HCT116 (cell line): ENCODE measurements around the gene TRAIP. TPM values are rescaled to one million over a fixed set of nuclear protein-coding genes. Genes with fewer than 3 reads are reported as not detected.

Experiments
- ATAC-seq: fragments of 200-7000 bp; cut with Tn5 transposase; 2 replicates; pipeline ENCODE4 v1.9.1; 2020; ENCODE audit warnings: mild to moderate bottlenecking, moderate library complexity
- BruUV-seq: library from RNA; stranded (reverse); fragments of 400-500 nt; replicated peaks from 2 replicates; lab custom pipeline; 2021; lab: Mats Ljungman, UMichigan
- CTCF ChIA-PET: fragments of 300-600 bp; sonication (Branson Sonifier 250); formaldehyde crosslinking; loops from one replicate; lab custom pipeline; 2021; ENCODE audit warnings: antibody characterized with exemption; lab: Charles Lee
- POLR2A ChIA-PET: fragments of 300-600, 350-600 bp; sonication (Branson Sonifier 250); formaldehyde crosslinking; loops from one replicate; lab custom pipeline; 2021; ENCODE audit warnings: antibody characterized with exemption; lab: Charles Lee
- RAD21 ChIA-PET, 2 experiments: fragments of 300-600 bp; sonication (Branson Sonifier 250); formaldehyde crosslinking; loops; one replicate each; lab custom pipeline; 2023; ENCODE audit warnings: low total read pairs in 2 of 2; ENCODE audit not compliant: uncharacterized antibody in 2 of 2, unreplicated experiment in 2 of 2, low non-redundant PET in 1 of 2; lab: Charles Lee
- DNase-seq: peaks from one replicate; pipeline ENCODE4 v3.0.0-alpha.2; 2010; ENCODE audit warnings: low read depth, low spot score
- H2AFZ ChIP-seq: fragments of 200-600 bp; shearing (Covaris generic), sonication (generic); 2 replicates; pipeline ENCODE4 v1.6.1; 2017; ENCODE audit warnings: low read depth, mixed run types, mixed read lengths, antibody characterized with exemption, low read length; ENCODE audit not compliant: poor library complexity, severe bottlenecking
- H3K27ac ChIP-seq: 2 replicates; pipeline ENCODE4 v1.5.1; 2012; ENCODE audit warnings: low read depth, low read length
- H3K27me3 ChIP-seq: fragments of 200-600 bp; sonication (generic); 2 replicates; pipeline ENCODE4 v1.6.1; 2016; ENCODE audit warnings: mixed run types, low read length, mixed read lengths; ENCODE audit not compliant: insufficient read depth
- H3K36me3 ChIP-seq, 2 experiments: fragments of 200-500 bp in 1 of 2; fragments of 200-600 bp in 1 of 2; sonication (Bioruptor generic) in 1 of 2; sonication (generic) in 1 of 2; 2 replicates each; pipeline versions ENCODE4 v1.5.1 to v1.6.1; 2014 to 2016; ENCODE audit warnings: low read length in 2 of 2, inconsistent platforms in 1 of 2, mixed read lengths in 1 of 2, mixed run types in 1 of 2; ENCODE audit not compliant: insufficient read depth in 2 of 2, control insufficient read depth in 1 of 2
- H3K4me1 ChIP-seq, 2 experiments: fragments of 200-600 bp in 1 of 2; sonication (generic) in 1 of 2; 2 replicates each; pipeline versions ENCODE4 v1.5.1 to v1.6.1; 2012 to 2017; ENCODE audit warnings: low read length in 2 of 2, inconsistent platforms in 1 of 2, mild to moderate bottlenecking in 1 of 2, mixed read lengths in 1 of 2, mixed run types in 1 of 2, moderate library complexity in 1 of 2; ENCODE audit not compliant: insufficient read depth in 2 of 2, control insufficient read depth in 1 of 2
- H3K4me2 ChIP-seq: fragments of 200-600 bp; sonication (generic); 2 replicates; pipeline ENCODE4 v1.6.1; 2017; ENCODE audit warnings: mixed run types, low read length, mixed read lengths
- H3K4me3 ChIP-seq, 2 experiments: fragments of 200-600 bp in 1 of 2; sonication (generic) in 1 of 2; replicated peaks in 1 of 2; 2 replicates each; pipeline ENCODE4 v1.5.1; 2011 to 2016; ENCODE audit warnings: low read length in 2 of 2, control low read depth in 1 of 2, low read depth in 1 of 2, mild to moderate bottlenecking in 1 of 2, mixed read lengths in 1 of 2, mixed run types in 1 of 2
- H3K79me2 ChIP-seq: fragments of 200-600 bp; sonication (generic); 2 replicates; pipeline ENCODE4 v1.6.1; 2017; ENCODE audit warnings: mild to moderate bottlenecking, mixed run types, low read length, moderate library complexity, mixed read lengths; ENCODE audit not compliant: insufficient read depth
- H3K9ac ChIP-seq: fragments of 200-600 bp; sonication (generic); 2 replicates; pipeline ENCODE4 v1.6.1; 2016; ENCODE audit warnings: low read length, mixed read lengths
- H3K9me2 ChIP-seq: fragments of 200-600 bp; sonication (generic), shearing (Covaris generic); 2 replicates; pipeline ENCODE4 v1.6.1; 2017; ENCODE audit warnings: mixed run types, mild to moderate bottlenecking, moderate library complexity; ENCODE audit not compliant: insufficient read depth
- H3K9me3 ChIP-seq, 2 experiments: fragments of 200-500 bp in 1 of 2; fragments of 200-600 bp in 1 of 2; sonication (Bioruptor generic) in 1 of 2; sonication (generic) in 1 of 2; 2 replicates each; pipeline ENCODE4 v1.6.1; 2014 to 2017; ENCODE audit warnings: low read length in 2 of 2, mixed read lengths in 2 of 2, inconsistent platforms in 1 of 2, low read depth in 1 of 2, mild to moderate bottlenecking in 1 of 2, mixed run types in 1 of 2, moderate library complexity in 1 of 2; ENCODE audit not compliant: control insufficient read depth in 1 of 2, insufficient read depth in 1 of 2
- H4K20me1 ChIP-seq: fragments of 200-600 bp; sonication (generic), shearing (Covaris generic); 2 replicates; pipeline ENCODE4 v1.6.1; 2017; ENCODE audit warnings: mixed run types, mild to moderate bottlenecking, moderate library complexity; ENCODE audit not compliant: insufficient read depth
- CEBPB ChIP-seq: IDR thresholded peaks from 2 replicates; pipeline ENCODE4 v1.6.1; 2012; ENCODE audit warnings: low read depth
- EGR1 ChIP-seq: IDR thresholded peaks from 2 replicates; pipeline ENCODE4 v1.6.1; 2012; ENCODE audit warnings: low read depth
- ELF1 ChIP-seq: IDR thresholded peaks from 2 replicates; pipeline ENCODE4 v1.6.1; 2012; ENCODE audit warnings: low read depth, borderline replicate concordance
- EZH2 ChIP-seq: fragments of 200-600 bp; sonication (generic); IDR thresholded peaks from 2 replicates; pipeline ENCODE4 v1.6.1; 2017; ENCODE audit warnings: antibody characterized with exemption, mixed run types
- RAD21 ChIP-seq: IDR thresholded peaks from 2 replicates; pipeline ENCODE4 v1.6.1; 2012; ENCODE audit warnings: low read depth, mild to moderate bottlenecking
- TCF7L2 ChIP-seq: IDR thresholded peaks from 2 replicates; pipeline ENCODE4 v1.7.0; 2011; ENCODE audit warnings: borderline replicate concordance, inconsistent platforms; ENCODE audit not compliant: insufficient read depth, insufficient read length; ENCODE audit errors: extremely low read depth
- YY1 ChIP-seq: IDR thresholded peaks from 2 replicates; pipeline ENCODE4 v1.6.1; 2011; ENCODE audit warnings: low read length, low read depth, moderate library complexity, mild to moderate bottlenecking; ENCODE audit not compliant: insufficient replicate concordance; ENCODE audit errors: extremely low read depth
- ZBTB33 ChIP-seq: IDR thresholded peaks from 2 replicates; pipeline ENCODE4 v1.6.1; 2011; ENCODE audit warnings: mild to moderate bottlenecking, low read length, moderate library complexity; ENCODE audit not compliant: insufficient replicate concordance; ENCODE audit errors: extremely low read depth
- intact Hi-C: fragments of 100-400 bp; cut with micrococcal nuclease; formaldehyde crosslinking; loops from 2 replicates; pipeline ENCODE4 v1.10.0; 2022
- total RNA-seq: library from RNA; stranded (reverse); gene quantifications from one replicate; pipeline ENCODE4 v1.2.1, GENCODE V29; 2021; ENCODE audit not compliant: unreplicated experiment
- TF ChIP-seq, protein P1 (sequence below): IDR thresholded peaks from 2 replicates; pipeline ENCODE4 v1.6.1; 2012
- TF ChIP-seq, protein P2 (sequence below): IDR thresholded peaks from 2 replicates; pipeline ENCODE4 v1.6.1; 2012

Gene TRAIP
- total RNA-seq, 1 experiment from 2014 or later = 25.5 TPM

DNA sequence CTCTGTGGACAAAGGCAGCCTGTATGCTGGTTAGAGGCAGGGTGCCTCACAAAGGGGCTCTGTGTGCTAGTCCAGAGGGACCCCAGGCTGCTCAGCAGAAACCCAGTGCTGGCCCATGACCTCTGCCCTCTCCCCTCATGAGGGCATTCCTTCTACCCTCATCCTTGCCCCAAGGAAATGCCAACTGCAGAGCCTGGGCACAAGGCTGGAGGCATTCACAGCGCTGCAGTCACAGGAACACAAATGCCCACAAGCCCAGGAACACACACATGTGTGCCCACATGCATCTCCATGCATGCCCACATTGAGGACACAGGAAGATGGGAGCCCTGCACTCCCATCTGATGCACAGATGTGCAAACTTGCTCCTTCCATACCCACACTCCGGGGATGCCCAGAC, 49.5 kb downstream of the TRAIP start:
- H3K79me2 ChIP-seq = no peaks in the 10 kb centered on the region
- no peak for ATAC-seq
- no peaks in the 10 kb centered on the region for H4K20me1 ChIP-seq
- H3K9ac ChIP-seq = no peak overlapping the region
- intact Hi-C loops = no loop called here
- POLR2A ChIA-PET = no interaction called here
- no peak overlapping the region for H3K4me2 ChIP-seq
- no peak overlapping the region for H3K27ac ChIP-seq
- RAD21 ChIA-PET = no interaction called here
- TF ChIP-seq ELF1 (no peak), ZBTB33 (no peak), YY1 (no peak), EZH2 (no peak), CEBPB (no peak), RAD21 (no peak), EGR1 (no peak), TCF7L2 (no peak)
- TF ChIP-seq, protein P1, sequence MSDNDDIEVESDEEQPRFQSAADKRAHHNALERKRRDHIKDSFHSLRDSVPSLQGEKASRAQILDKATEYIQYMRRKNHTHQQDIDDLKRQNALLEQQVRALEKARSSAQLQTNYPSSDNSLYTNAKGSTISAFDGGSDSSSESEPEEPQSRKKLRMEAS = no peak
- TF ChIP-seq, protein P2, sequence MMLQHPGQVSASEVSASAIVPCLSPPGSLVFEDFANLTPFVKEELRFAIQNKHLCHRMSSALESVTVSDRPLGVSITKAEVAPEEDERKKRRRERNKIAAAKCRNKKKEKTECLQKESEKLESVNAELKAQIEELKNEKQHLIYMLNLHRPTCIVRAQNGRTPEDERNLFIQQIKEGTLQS = no peak
- no peak for DNase-seq
- no peaks in the 10 kb centered on the region for H3K27me3 ChIP-seq
- BruUV-seq = no TSS peak
- no peaks in the 10 kb centered on the region for H3K36me3 ChIP-seq
- H2AFZ ChIP-seq = no peak overlapping the region
- H3K4me1 ChIP-seq = peaks cover 2 to 16% of the 10 kb centered on the region in 2 experiments; a peak in 2 of 4 replicates
- CTCF ChIA-PET = no interaction called here
- no peaks in the 10 kb centered on the region for H3K9me3 ChIP-seq
- no peaks in the 10 kb centered on the region for H3K9me2 ChIP-seq
- H3K4me3 ChIP-seq = no peak overlapping the region
